ENCODE results near the gene SEPTIN3.

DNA sequence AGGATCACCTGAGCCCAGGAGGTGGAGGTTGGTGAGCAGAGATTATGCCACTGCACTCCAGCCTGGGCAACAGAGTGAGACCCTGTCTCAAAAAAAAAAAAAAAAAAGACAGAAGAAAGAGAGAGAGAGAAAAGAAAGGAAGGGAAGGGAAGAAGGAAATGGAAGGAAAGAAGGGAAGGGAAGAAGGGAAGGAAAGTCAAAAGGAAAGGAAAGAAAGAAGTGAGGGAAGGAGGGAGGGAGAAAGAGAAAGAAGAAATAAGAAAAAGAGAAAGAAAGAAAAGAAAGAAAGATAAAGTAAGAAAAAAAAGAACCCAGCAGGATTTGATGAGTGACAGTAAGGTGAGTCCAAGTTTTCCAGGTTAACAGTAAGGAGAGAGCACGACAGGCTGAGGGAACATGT lies 49.0 kb downstream of the SEPTIN3 start:
- TF ChIP-seq CTCF (IDR thresholded peaks at IDR 0.05) (no peak), POLR2A (IDR thresholded peaks at IDR 0.05) (no peak)
